BE2C (cell line): Measurements from ENCODE around the gene TMEM156.

Experiments
- DNase-seq: peaks from one replicate; pipeline ENCODE4 v3.0.0-alpha.2; 2020
- H3K27me3 ChIP-seq: fragments of 250-450 bp; sonication (Bioruptor Pico); 2 replicates; pipeline ENCODE4 v1.5.1; 2020; ENCODE audit warnings: mild to moderate bottlenecking
- H3K36me3 ChIP-seq: fragments of 250-450 bp; sonication (Bioruptor Pico); 2 replicates; pipeline ENCODE4 v1.5.1; 2020; ENCODE audit warnings: mild to moderate bottlenecking
- H3K4me1 ChIP-seq: fragments of 250-450 bp; sonication (Bioruptor Pico); 2 replicates; pipeline ENCODE4 v1.5.1; 2020
- H3K4me3 ChIP-seq: 2 replicates; pipeline ENCODE4 v1.5.1; 2011; ENCODE audit warnings: low read depth, low read length
- H3K9me3 ChIP-seq: fragments of 250-450 bp; sonication (Bioruptor Pico); 2 replicates; pipeline ENCODE4 v1.5.1; 2020
- CTCF ChIP-seq: IDR thresholded peaks from 2 replicates; pipeline ENCODE4 v1.5.1; 2012; ENCODE audit warnings: mild to moderate bottlenecking, low read depth, low read length

The TMEM156 gene

GRCh38 chr4:39066371-39066770 is 34.2 kb upstream of the TMEM156 start:
- no peak for DNase-seq
- no peaks in the 10 kb centered on the region for H3K9me3 ChIP-seq
- no peak for TF ChIP-seq CTCF

GRCh38 chr4:39063430-39063829 is 31.2 kb upstream of the TMEM156 start:
- TF ChIP-seq CTCF, result no peak
- no peak for DNase-seq
- H3K36me3 ChIP-seq, result no peaks in the 10 kb centered on the region
- peaks cover 4% of the 10 kb centered on the region; the same call in 1 of the 2 replicates for H3K4me1 ChIP-seq
- no peaks in the 10 kb centered on the region for H3K27me3 ChIP-seq
- H3K4me3 ChIP-seq, result no peak overlapping the region
- no peaks in the 10 kb centered on the region for H3K9me3 ChIP-seq

More at GRCh38 chr4:39066371-39066770, 34.2 kb upstream of the TMEM156 start:
- Histone ChIP-seq H3K27me3 (no peaks in the 10 kb centered on the region), H3K4me1 (peaks cover 4% of the 10 kb centered on the region; the same call in 1 of the 2 replicates), H3K36me3 (no peaks in the 10 kb centered on the region), H3K4me3 (no peak overlapping the region)

GRCh38 chr4:39062770-39063097 is 30.5 kb upstream of the TMEM156 start:
- Histone ChIP-seq H3K9me3 (no peaks in the 10 kb centered on the region), H3K27me3 (no peaks in the 10 kb centered on the region), H3K4me1 (peaks cover 4% of the 10 kb centered on the region; the same call in 1 of the 2 replicates), H3K36me3 (no peaks in the 10 kb centered on the region), H3K4me3 (peak overlapping the region; percentile 60)
- no peak for DNase-seq
- no peak for TF ChIP-seq CTCF

DNA sequence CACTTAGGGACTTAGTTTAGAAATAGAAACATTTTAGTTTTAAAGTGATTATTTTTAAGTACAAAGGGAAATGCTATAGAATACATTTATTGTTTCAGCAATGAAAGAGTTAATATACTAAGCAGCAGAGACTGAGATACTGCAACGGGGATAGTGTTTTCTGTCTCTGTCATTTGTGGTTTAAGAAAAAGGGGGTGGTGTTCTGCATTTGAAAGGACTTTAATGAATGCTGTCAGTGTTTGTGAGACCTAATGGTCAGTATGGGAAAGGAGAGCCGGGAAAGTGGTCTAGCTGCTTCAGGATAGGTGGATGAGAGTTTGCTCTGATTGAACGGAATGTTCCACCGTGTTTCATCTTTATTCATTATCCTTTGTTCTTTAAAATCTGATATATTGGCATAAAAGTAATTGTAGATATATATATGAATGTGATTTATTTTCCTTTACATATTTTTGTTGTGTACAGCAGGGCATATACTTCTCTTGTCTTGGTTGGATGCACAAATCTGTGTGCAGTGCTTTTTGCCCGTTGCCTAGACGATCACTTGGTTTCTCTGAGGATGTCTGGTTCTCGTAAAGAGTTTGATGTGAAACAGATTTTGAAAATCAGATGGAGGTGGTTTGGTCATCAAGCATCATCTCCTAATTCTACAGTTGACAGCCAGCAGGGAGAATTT is 30.0 kb upstream of the TMEM156 start, which contains the start of gene KLHL5:
Gene KLHL5 (plus strand): TSS at position 139 of the 676 bp plus-strand sequence. CDS start 421 bp downstream, at position 560.
- TF ChIP-seq CTCF, result no peak
- DNase-seq, result no peak
- H3K27me3 ChIP-seq, result no peaks in the 10 kb centered on the region
- peak within 1 kb of the TSS; percentile 60 for H3K4me3 ChIP-seq
- H3K4me1 ChIP-seq, result peaks cover 4% of the 10 kb centered on the region; the same call in 1 of the 2 replicates
- H3K9me3 ChIP-seq, result no peaks in the 10 kb centered on the region
- H3K36me3 ChIP-seq, result no peaks in the 10 kb centered on the region

GRCh38 chr4:39061457-39061856 is 29.2 kb upstream of the TMEM156 start:
- Histone ChIP-seq H3K4me3 (no peak overlapping the region), H3K4me1 (peaks cover 4% of the 10 kb centered on the region; the same call in 1 of the 2 replicates), H3K9me3 (no peaks in the 10 kb centered on the region), H3K27me3 (no peaks in the 10 kb centered on the region), H3K36me3 (no peaks in the 10 kb centered on the region)
- TF ChIP-seq CTCF, result peak; percentile 42
- DNase-seq, result no peak

DNA sequence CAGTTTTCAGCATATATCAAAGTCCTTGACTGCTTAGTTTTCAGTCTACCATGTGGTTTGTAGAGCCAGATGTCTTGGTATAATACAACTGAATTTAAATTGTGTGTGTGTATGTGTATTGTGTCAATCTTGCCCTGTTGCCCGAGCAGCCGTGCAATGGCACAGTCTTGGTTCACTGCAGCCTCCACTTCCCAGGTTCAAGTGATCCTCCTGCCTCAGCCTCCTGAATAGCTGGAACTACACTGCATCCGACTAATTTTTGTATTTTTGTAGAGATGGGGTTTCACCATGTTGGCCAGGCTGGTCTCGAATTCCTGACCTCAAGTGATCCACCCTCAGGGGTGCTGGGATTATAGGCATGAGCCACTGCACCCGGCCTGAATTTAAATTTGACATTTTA is 23.8 kb upstream of the TMEM156 start:
- Histone ChIP-seq H3K4me3 (no peak overlapping the region), H3K36me3 (no peaks in the 10 kb centered on the region), H3K27me3 (no peaks in the 10 kb centered on the region), H3K4me1 (no peaks in the 10 kb centered on the region), H3K9me3 (no peaks in the 10 kb centered on the region)
- TF ChIP-seq CTCF, result no peak
- no peak for DNase-seq
